Nephron progenitor cell (in vitro differentiated cells): Measurements from ENCODE around the gene ANO5.
"Not testable (repeated sequence)": the region's sequence is repeated elsewhere in the genome, so short reads cannot be mapped to it uniquely, and the experiment has no call there.

Experiments used
- DNase-seq: peaks from one replicate; pipeline ENCODE4 v3.0.0; 2021
- H3K27ac Mint-ChIP-seq: 2 replicates; pipeline ENCODE4 v1.8.0; 2021; ENCODE audit warnings: mild to moderate bottlenecking, moderate library complexity, mixed read lengths
- H3K27me3 Mint-ChIP-seq: 2 replicates; pipeline ENCODE4 v1.8.0; 2021; ENCODE audit warnings: mild to moderate bottlenecking, low read depth, mixed read lengths; ENCODE audit not compliant: poor library complexity
- H3K36me3 Mint-ChIP-seq: 2 replicates; pipeline ENCODE4 v1.8.0; 2021; ENCODE audit warnings: low read depth, mixed read lengths
- H3K4me1 Mint-ChIP-seq: 2 replicates; pipeline ENCODE4 v1.8.0; 2021; ENCODE audit warnings: mixed read lengths
- H3K4me3 Mint-ChIP-seq: 2 replicates; pipeline ENCODE4 v1.8.0; 2021; ENCODE audit warnings: mild to moderate bottlenecking, moderate library complexity, mixed read lengths
- H3K9me3 Mint-ChIP-seq: 2 replicates; pipeline ENCODE4 v1.8.0; 2021; ENCODE audit warnings: mild to moderate bottlenecking, moderate library complexity, mixed read lengths
- TF ChIP-seq, protein P1 (sequence below): fragments of 200-600 bp; sonication (generic); IDR thresholded peaks from 2 replicates; pipeline ENCODE4 v1.5.0; 2021; ENCODE audit warnings: antibody characterized with exemption

The ANO5 gene

DNA sequence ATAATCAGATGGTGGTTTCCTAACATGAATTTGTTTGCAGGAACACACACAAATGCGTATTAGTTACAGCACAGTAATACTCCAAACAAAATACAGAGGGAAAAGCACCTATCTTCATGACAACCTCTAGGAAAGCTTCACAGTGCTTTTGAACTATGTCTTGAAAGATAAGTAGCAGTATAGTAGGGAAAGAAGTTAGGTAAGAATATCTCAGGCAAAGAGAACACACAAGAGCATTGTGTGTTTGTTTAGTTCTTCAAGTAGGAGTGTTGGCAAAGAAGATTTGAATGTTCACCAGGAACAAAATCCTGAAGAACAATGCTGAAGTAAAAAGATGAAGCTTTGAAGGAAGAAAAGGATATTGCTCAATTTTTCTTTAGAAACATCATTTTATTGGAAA, 54.1 kb downstream of the ANO5 start:
- H3K9me3 Mint-ChIP-seq, result no peaks in the 10 kb centered on the region
- no peak overlapping the region for H3K27ac Mint-ChIP-seq
- DNase-seq, result no peak
- no peak overlapping the region for H3K4me3 Mint-ChIP-seq
- TF ChIP-seq, protein P1, sequence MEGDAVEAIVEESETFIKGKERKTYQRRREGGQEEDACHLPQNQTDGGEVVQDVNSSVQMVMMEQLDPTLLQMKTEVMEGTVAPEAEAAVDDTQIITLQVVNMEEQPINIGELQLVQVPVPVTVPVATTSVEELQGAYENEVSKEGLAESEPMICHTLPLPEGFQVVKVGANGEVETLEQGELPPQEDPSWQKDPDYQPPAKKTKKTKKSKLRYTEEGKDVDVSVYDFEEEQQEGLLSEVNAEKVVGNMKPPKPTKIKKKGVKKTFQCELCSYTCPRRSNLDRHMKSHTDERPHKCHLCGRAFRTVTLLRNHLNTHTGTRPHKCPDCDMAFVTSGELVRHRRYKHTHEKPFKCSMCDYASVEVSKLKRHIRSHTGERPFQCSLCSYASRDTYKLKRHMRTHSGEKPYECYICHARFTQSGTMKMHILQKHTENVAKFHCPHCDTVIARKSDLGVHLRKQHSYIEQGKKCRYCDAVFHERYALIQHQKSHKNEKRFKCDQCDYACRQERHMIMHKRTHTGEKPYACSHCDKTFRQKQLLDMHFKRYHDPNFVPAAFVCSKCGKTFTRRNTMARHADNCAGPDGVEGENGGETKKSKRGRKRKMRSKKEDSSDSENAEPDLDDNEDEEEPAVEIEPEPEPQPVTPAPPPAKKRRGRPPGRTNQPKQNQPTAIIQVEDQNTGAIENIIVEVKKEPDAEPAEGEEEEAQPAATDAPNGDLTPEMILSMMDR, result no peak
- peaks cover 9% of the 10 kb centered on the region for H3K4me1 Mint-ChIP-seq
- no peaks in the 10 kb centered on the region for H3K27me3 Mint-ChIP-seq
- H3K36me3 Mint-ChIP-seq, result no peaks in the 10 kb centered on the region

DNA sequence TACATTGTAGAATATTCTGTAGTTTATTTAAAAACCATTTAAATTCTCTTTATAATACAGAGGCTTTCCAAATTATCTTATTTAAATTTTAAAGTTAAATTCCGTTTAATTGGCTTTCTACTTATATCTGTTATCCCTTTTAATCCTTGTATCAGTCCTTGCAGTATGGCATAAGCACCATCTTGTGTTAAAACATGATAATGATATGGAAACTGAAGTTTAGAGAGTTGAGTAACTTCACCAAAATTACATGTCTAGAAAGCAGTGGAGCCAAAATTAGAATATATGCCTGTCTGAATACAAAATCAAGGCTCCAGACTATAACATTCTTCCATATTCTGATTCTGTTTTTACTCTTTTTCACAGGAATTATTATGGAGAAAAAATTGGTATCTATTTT, 57.0 kb downstream of the ANO5 start:
- Mint-ChIP-seq H3K4me3 (no peak overlapping the region), H3K9me3 (no peaks in the 10 kb centered on the region), H3K27ac (no peak overlapping the region), H3K27me3 (no peaks in the 10 kb centered on the region), H3K4me1 (peaks cover 5% of the 10 kb centered on the region), H3K36me3 (no peaks in the 10 kb centered on the region)
- no peak for DNase-seq
- TF ChIP-seq, protein P1, result no peak

DNA sequence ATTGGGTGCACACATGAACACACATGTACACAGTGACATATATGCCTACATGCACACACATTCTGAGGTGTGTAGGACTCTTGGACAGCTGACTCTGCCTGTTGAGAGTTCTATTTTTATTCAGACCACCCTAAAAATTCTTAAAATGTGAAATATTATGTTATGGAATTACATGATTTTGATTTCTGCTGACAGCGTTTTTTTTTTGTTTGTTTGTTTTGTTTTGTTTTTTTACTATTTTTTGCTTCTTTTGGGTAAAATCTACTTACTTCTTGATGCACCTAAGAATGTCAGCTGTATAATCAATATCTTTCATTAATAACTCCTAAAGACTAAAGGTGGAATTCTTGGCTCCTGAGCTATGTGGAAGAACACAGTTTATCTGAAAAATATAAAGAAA, 64.0 kb downstream of the ANO5 start:
- no peaks in the 10 kb centered on the region for H3K9me3 Mint-ChIP-seq
- no peaks in the 10 kb centered on the region for H3K36me3 Mint-ChIP-seq
- no peaks in the 10 kb centered on the region for H3K4me1 Mint-ChIP-seq
- no peak for DNase-seq
- TF ChIP-seq, protein P1, result no peak
- H3K27ac Mint-ChIP-seq, result no peak overlapping the region
- H3K27me3 Mint-ChIP-seq, result no peaks in the 10 kb centered on the region
- no peak overlapping the region for H3K4me3 Mint-ChIP-seq

DNA sequence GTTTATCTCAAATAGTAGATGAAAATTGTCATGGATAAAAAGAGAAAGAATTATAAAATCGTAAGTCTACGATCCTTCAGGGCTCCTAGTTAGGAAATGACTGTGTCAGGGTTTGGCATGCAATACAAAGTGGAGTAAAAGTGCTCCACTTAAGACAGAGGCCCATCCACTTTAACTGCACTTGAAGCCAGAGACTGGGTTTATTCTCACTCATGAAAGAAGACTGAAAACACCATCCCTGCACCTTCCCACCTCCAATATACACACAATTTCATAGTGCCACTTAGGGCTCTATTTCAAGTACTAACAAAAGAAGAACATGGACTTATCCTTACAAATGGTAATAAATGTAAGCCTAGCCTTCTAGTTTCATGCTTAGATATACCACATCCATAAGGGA, 70.7 kb downstream of the ANO5 start:
- Mint-ChIP-seq H3K4me1 (no peaks in the 10 kb centered on the region), H3K9me3 (no peaks in the 10 kb centered on the region), H3K4me3 (no peak overlapping the region), H3K36me3 (no peaks in the 10 kb centered on the region), H3K27me3 (no peaks in the 10 kb centered on the region), H3K27ac (no peak overlapping the region)
- DNase-seq, result no peak
- TF ChIP-seq, protein P1, result no peak

DNA sequence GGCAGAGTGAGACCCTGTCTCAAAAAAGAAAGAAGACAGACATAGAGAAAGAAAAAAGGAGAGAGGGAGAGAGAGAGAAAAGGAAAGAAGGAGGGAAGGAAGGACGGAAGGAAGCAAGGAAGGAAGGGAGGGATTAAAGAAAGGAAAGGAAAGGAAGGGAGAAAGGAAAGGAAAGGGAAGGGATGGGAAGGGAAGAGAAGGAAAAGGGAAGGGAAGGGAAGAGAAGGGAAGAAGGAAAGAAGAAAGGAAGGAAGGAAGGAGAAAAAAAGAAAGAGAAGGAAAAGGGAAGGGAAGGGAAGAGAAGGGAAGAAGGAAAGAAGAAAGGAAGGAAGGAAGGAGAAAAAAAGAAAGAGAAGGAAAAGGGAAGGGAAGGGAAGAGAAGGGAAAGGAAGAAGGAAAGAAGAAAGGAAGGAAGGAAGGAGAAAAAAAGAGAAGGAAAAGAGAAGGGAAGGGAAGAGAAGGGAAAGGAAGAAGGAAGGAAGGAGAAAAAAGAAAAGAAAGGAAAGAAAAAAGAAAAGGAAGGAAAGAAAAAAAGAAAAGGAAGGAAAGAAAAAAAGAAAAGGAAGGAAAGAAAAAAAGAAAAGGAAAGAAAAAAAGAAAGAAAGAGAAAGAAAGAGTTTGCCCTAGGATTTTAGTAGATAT, 76.2 kb downstream of the ANO5 start:
- H3K4me1 Mint-ChIP-seq, H3K27ac Mint-ChIP-seq, H3K9me3 Mint-ChIP-seq, H3K27me3 Mint-ChIP-seq, DNase-seq, H3K4me3 Mint-ChIP-seq, H3K36me3 Mint-ChIP-seq: not testable (repeated sequence)

DNA sequence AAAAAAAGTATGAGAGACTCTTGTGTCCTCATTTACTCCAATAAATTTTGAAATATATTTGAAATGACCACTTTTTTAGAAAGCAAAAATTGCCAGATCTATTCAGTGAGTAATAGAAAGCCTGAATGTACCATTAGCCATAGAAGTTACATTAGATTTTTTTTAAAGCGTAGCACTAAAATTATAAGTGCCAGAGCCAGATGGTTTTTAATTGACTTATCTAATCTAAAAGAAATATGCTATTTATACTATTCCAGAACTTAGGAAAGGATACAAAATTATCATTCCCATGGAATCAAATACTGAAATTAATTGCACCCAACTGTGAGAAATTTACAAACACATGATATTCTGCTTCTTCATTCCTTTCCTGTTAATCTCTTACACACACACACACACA, 80.9 kb downstream of the ANO5 start:
- Mint-ChIP-seq H3K36me3 (no peaks in the 10 kb centered on the region), H3K4me3 (no peak overlapping the region), H3K27me3 (peaks cover 4% of the 10 kb centered on the region), H3K9me3 (no peaks in the 10 kb centered on the region), H3K4me1 (no peaks in the 10 kb centered on the region), H3K27ac (no peak overlapping the region)
- no peak for DNase-seq
- TF ChIP-seq, protein P1, result no peak
